Measurements from ENCODE around the gene DDC.

- TF ChIP-seq CTCF (IDR thresholded peaks at IDR 0.05) (no peak), EP300 (IDR thresholded peaks at IDR 0.05; ENCODE audit: low read depth) (no peak)
Observed at GRCh38 chr7:50431316-50431715, 133.9 kb downstream of the DDC start.
